Esophagus (tissue), 2 donors: Measurements from ENCODE around the gene TNFAIP1. TPM values are rescaled to one million over a fixed set of nuclear protein-coding genes. Genes with fewer than 3 reads are reported as not detected.

Experiments
- H3K27ac ChIP-seq, 2 donors: one replicate each; pipeline ENCODE4 v1.5.1; 2013; ENCODE audit warnings: low read depth in 2 of 2, mild to moderate bottlenecking in 2 of 2, inconsistent platforms in 1 of 2, low read length in 1 of 2, moderate library complexity in 1 of 2
- H3K27me3 ChIP-seq, 2 donors: one replicate each; pipeline ENCODE4 v1.6.1; 2013; ENCODE audit warnings: low read length in 2 of 2, control low read depth in 1 of 2, mild to moderate bottlenecking in 1 of 2; ENCODE audit not compliant: insufficient read depth in 2 of 2, control insufficient read depth in 1 of 2
- H3K36me3 ChIP-seq, 2 donors: one replicate each; pipeline ENCODE4 v1.6.1; 2013; ENCODE audit warnings: low read length in 1 of 2; ENCODE audit not compliant: control insufficient read depth in 2 of 2, insufficient read depth in 2 of 2
- H3K4me1 ChIP-seq, 2 donors: one replicate each; pipeline ENCODE4 v1.6.1; 2013; ENCODE audit warnings: low read length in 1 of 2; ENCODE audit not compliant: control insufficient read depth in 2 of 2, insufficient read depth in 2 of 2
- H3K4me3 ChIP-seq, 2 donors: one replicate each; pipeline ENCODE4 v1.5.1; 2013; ENCODE audit warnings: low read length in 2 of 2, mild to moderate bottlenecking in 2 of 2, low read depth in 1 of 2, moderate library complexity in 1 of 2
- H3K9me3 ChIP-seq, 2 donors: one replicate each; pipeline ENCODE4 v1.6.1; 2013; ENCODE audit warnings: mild to moderate bottlenecking in 2 of 2, low read depth in 1 of 2, low read length in 1 of 2, moderate library complexity in 1 of 2; ENCODE audit not compliant: control insufficient read depth in 2 of 2, insufficient read depth in 1 of 2
- WGBS, 2 donors: extraction: QIAGEN DNeasy Blood & Tissue Kit; methylation state at CpG; one replicate each; pipeline ENCODE4 v1.1.7; 2013; 5-methylcytosine and 5-hydroxymethylcytosine counted together
- polyA plus RNA-seq, 2 donors: library from polyadenylated mRNA; stranded (reverse); fragments of 200-250 nt; gene quantifications; one replicate each; pipeline ENCODE4 v1.2.3, GENCODE V29; 2013
- donor health status: healthy with polysubstance abuse.
- donor health status: Bipolar disorder and iron deficiency.

Gene TNFAIP1
- polyA plus RNA-seq, 2 donors: 9.7 to 22.6 TPM

- peaks cover 0 to 6% of the 10 kb centered on the region in 2 donors for H3K36me3 ChIP-seq
- peaks cover 5 to 8% of the 10 kb centered on the region in 2 donors for H3K4me1 ChIP-seq
- WGBS, 2 donors: 15 to 22% methylated on average over 52 to 56 of the region's 56 CpGs
- H3K27ac ChIP-seq: peak overlapping the region; percentile 16 to 48
- no peaks in the 10 kb centered on the region for H3K9me3 ChIP-seq
- H3K4me3 ChIP-seq: peak overlapping the region; percentile 52 to 65
- H3K27me3 ChIP-seq: no peaks in the 10 kb centered on the region
Measured at GRCh38 chr17:28384281-28385036, 48.9 kb downstream of the TNFAIP1 start.

DNA sequence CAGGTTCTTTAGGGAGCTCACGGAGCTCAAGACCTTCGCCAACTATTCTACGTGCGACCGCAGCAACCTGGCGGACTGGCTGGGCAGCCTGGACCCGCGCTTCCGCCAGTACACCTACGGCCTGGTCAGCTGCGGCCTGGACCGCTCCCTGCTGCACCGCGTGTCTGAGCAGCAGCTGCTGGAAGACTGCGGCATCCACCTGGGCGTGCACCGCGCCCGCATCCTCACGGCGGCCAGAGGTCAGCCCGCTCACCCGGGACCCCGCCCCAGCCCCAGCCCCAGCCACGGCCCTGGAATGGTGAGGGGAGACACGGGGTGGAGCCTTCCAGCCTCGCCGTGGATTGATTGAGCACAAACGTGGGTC is 49.5 kb downstream of the TNFAIP1 start:
- no peak overlapping the region for H3K27ac ChIP-seq
- no peaks in the 10 kb centered on the region for H3K9me3 ChIP-seq
- H3K27me3 ChIP-seq: no peaks in the 10 kb centered on the region
- H3K4me1 ChIP-seq: peaks cover 5 to 8% of the 10 kb centered on the region in 2 donors
- WGBS, 2 donors: 17 to 29% methylated on average over 29 of the region's 29 CpGs
- peaks cover 0 to 6% of the 10 kb centered on the region in 2 donors for H3K36me3 ChIP-seq
- H3K4me3 ChIP-seq: peak overlapping the region; percentile 52 to 65

DNA sequence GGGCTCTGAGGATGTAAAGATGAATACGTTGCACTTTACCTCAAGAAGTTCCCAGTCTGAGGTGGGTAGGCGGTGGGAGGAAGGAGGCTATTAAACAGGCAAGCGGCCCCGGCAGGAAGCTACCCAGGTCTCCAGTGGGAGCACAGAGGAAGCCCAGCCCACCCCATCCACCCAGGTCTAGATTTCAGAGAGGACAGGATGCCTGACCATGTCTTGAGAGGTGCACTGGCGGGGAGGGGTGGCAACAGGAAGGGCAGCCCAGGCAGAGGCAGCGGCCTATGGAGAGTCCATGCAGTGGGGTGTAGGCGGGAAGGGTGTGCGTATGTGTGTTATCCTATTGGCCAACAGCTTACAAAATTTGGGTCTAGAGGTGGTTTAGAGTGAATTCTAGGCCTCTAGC is 49.8 kb downstream of the TNFAIP1 start:
- peaks cover 5 to 8% of the 10 kb centered on the region in 2 donors for H3K4me1 ChIP-seq
- whole genome bisulfite sequencing, 2 donors: 61 to 79% methylated on average over 8 of the region's 8 CpGs
- H3K9me3 ChIP-seq: no peaks in the 10 kb centered on the region
- H3K27me3 ChIP-seq: no peaks in the 10 kb centered on the region
- H3K36me3 ChIP-seq: peaks cover 0 to 6% of the 10 kb centered on the region in 2 donors
- H3K4me3 ChIP-seq: no peak overlapping the region
- no peak overlapping the region for H3K27ac ChIP-seq

- Histone ChIP-seq H3K4me1 (peaks cover 2 to 6% of the 10 kb centered on the region in 2 donors), H3K9me3 (no peaks in the 10 kb centered on the region), H3K4me3 (no peak overlapping the region), H3K27ac (no peak overlapping the region), H3K36me3 (peaks cover 3 to 9% of the 10 kb centered on the region in 2 donors), H3K27me3 (no peaks in the 10 kb centered on the region)
Measured at GRCh38 chr17:28386391-28386790, 50.8 kb downstream of the TNFAIP1 start.

- no peaks in the 10 kb centered on the region for H3K9me3 ChIP-seq
- H3K36me3 ChIP-seq: peaks cover 4 to 12% of the 10 kb centered on the region in 2 donors
- H3K4me3 ChIP-seq: no peak overlapping the region
- 97% methylated on average over 11 of the region's 11 CpGs for WGBS, 2 donors
- no peak overlapping the region for H3K27ac ChIP-seq
- H3K27me3 ChIP-seq: no peaks in the 10 kb centered on the region
- H3K4me1 ChIP-seq: peaks cover 0 to 3% of the 10 kb centered on the region in 2 donors
Measured at GRCh38 chr17:28388106-28388505, 52.5 kb downstream of the TNFAIP1 start.

GRCh38 chr17:28390141-28390540 is 54.6 kb downstream of the TNFAIP1 start:
- H3K36me3 ChIP-seq: peaks cover 4 to 12% of the 10 kb centered on the region in 2 donors

DNA sequence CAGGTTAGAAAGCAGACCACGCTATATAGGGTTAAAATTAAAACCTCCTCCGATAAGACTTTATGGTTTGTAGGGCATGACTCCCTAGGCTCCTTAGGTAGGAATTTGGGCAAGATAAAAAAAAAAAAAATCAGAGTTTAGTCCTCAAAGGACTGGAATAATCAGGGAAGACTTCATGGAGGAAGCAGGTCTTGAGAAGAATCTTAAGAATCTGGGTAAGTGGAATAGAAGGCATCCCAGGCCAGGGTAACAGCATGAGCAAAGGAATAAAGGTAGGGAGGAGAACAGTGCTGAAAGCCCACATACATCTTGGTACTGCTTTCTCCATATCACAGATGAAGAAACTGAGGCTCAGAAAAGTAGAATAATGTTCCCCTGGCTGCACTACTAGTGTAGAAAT is 55.0 kb downstream of the TNFAIP1 start:
- Histone ChIP-seq H3K27me3 (no peaks in the 10 kb centered on the region), H3K36me3 (peaks cover 4 to 12% of the 10 kb centered on the region in 2 donors), H3K4me3 (no peak overlapping the region), H3K27ac (no peak overlapping the region), H3K4me1 (no peaks in the 10 kb centered on the region), H3K9me3 (no peaks in the 10 kb centered on the region)
- WGBS, 2 donors: 87 to 97% methylated on average over 2 of the region's 2 CpGs

More at GRCh38 chr17:28390141-28390540, 54.6 kb downstream of the TNFAIP1 start:
- Histone ChIP-seq H3K27ac (no peak overlapping the region), H3K27me3 (no peaks in the 10 kb centered on the region), H3K4me1 (peaks cover 0 to 3% of the 10 kb centered on the region in 2 donors), H3K4me3 (no peak overlapping the region), H3K9me3 (no peaks in the 10 kb centered on the region)
- WGBS, 2 donors: 86 to 96% methylated on average over 1 of the region's 1 CpG

DNA sequence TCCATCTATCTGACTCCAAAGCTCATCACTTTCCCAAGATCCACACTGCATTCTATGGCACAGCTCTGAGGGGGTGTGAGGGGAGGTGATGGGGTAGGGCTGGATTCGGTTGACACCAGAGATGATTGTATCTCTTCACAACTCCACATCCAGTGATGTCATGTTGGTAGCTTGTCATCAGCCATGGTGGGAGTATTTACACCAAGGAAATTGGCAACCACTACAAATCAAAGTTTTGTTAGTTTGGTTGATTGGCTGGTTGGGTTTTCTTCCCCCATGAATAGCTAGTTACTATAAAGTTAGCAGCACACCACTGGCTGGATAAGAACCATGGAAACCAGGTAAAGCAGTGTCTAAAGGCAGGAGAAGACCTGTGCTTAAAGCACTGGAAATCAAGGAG is 55.4 kb downstream of the TNFAIP1 start:
- H3K27me3 ChIP-seq: no peaks in the 10 kb centered on the region
- no peak overlapping the region for H3K4me3 ChIP-seq
- WGBS, 2 donors: 98 to 100% methylated on average over 1 of the region's 1 CpG
- no peak overlapping the region for H3K27ac ChIP-seq
- H3K36me3 ChIP-seq: peaks cover 7 to 12% of the 10 kb centered on the region in 2 donors
- H3K9me3 ChIP-seq: no peaks in the 10 kb centered on the region
- no peaks in the 10 kb centered on the region for H3K4me1 ChIP-seq

- 69 to 70% methylated on average over 2 of the region's 2 CpGs for WGBS, 2 donors
- Histone ChIP-seq H3K9me3 (no peaks in the 10 kb centered on the region), H3K36me3 (peaks cover 7 to 16% of the 10 kb centered on the region in 2 donors), H3K4me3 (no peak overlapping the region), H3K27ac (no peak overlapping the region), H3K27me3 (no peaks in the 10 kb centered on the region), H3K4me1 (no peaks in the 10 kb centered on the region)
Measured at GRCh38 chr17:28391401-28391800, 55.8 kb downstream of the TNFAIP1 start.

- Histone ChIP-seq H3K27me3 (no peaks in the 10 kb centered on the region), H3K36me3 (peaks cover 7 to 21% of the 10 kb centered on the region in 2 donors), H3K4me1 (no peaks in the 10 kb centered on the region), H3K9me3 (no peaks in the 10 kb centered on the region), H3K27ac (no peak overlapping the region), H3K4me3 (no peak overlapping the region)
- 72 to 75% methylated on average over 10 of the region's 10 CpGs for WGBS, 2 donors
Measured at GRCh38 chr17:28392491-28392890, 56.9 kb downstream of the TNFAIP1 start.
